Measurements from ENCODE around the gene TNFRSF25.

GRCh38 chr1:6508816-6509189 lies 42.8 kb upstream of the TNFRSF25 start:
- TF ChIP-seq CTCF (IDR thresholded peaks at IDR 0.05; ENCODE audit: extremely low read depth in 1 of 2, insufficient read depth in 1 of 2, low read depth in 1 of 2, low read length in 2 of 2) (no peak), POLR2A (IDR thresholded peaks at IDR 0.05; ENCODE audit: low read depth, low read length) (no peak), JUN (IDR thresholded peaks at IDR 0.05; ENCODE audit: borderline replicate concordance, insufficient read depth, insufficient read length, low read depth) (no peak), MAX (IDR thresholded peaks at IDR 0.05; ENCODE audit: insufficient read depth, insufficient read length) (no peak), POLR2AphosphoS5 (IDR thresholded peaks at IDR 0.05; ENCODE audit: insufficient read depth, low read depth, low read length) (no peak), MYC (IDR thresholded peaks at IDR 0.05; ENCODE audit: low read depth, low read length) (no peak), EZH2 (IDR thresholded peaks at IDR 0.05; ENCODE audit: borderline replicate concordance, low read depth, low read length, severe bottlenecking) (no peak), FOS (IDR thresholded peaks at IDR 0.05; ENCODE audit: borderline replicate concordance, insufficient read depth, low read length) (no peak), GATA2 (IDR thresholded peaks at IDR 0.05; ENCODE audit: insufficient read depth, insufficient read length, low read depth, low read length) (no peak)
